A673 (cell line): ENCODE results near the gene ANKS6. TPM values are rescaled to one million over a fixed set of nuclear protein-coding genes. Genes with fewer than 3 reads are reported as not detected.

Source experiments
- BruUV-seq: library from RNA; stranded (reverse); fragments of 400-500 nt; replicated peaks from 2 replicates; lab custom pipeline; 2021; lab: Mats Ljungman, UMichigan
- CTCF ChIA-PET: fragments of 300-600 bp; sonication (Branson Sonifier 250); formaldehyde crosslinking; loops from one replicate; lab custom pipeline; 2022; ENCODE audit warnings: antibody characterized with exemption; lab: Charles Lee
- POLR2A ChIA-PET: fragments of 300-600 bp; sonication (Branson Sonifier 250); formaldehyde crosslinking; loops from one replicate; lab custom pipeline; 2022; ENCODE audit warnings: antibody characterized with exemption; ENCODE audit not compliant: low non-redundant PET; lab: Charles Lee
- DNase-seq: peaks from one replicate; pipeline ENCODE4 v3.0.0-alpha.2; 2015; ENCODE audit warnings: low spot score
- H3K27ac ChIP-seq: fragments of 200-600 bp; sonication (generic); 2 replicates; pipeline ENCODE4 v1.5.1; 2016; ENCODE audit warnings: mixed run types, low read depth, mild to moderate bottlenecking, mixed read lengths, antibody characterized with exemption, low read length; ENCODE audit not compliant: poor library complexity, severe bottlenecking
- H3K27me3 ChIP-seq: fragments of 200-600 bp; sonication (generic); replicated peaks from 2 replicates; pipeline ENCODE4 v1.6.1; 2017; ENCODE audit warnings: mixed run types, low read depth, mild to moderate bottlenecking, mixed read lengths, antibody characterized with exemption, low read length; ENCODE audit not compliant: insufficient read depth, poor library complexity
- H3K36me3 ChIP-seq: fragments of 200-600 bp; sonication (generic); 2 replicates; pipeline ENCODE4 v1.6.1; 2016; ENCODE audit warnings: mixed run types, mild to moderate bottlenecking, mixed read lengths, antibody characterized with exemption, low read length; ENCODE audit not compliant: insufficient read depth, poor library complexity, severe bottlenecking
- H3K4me1 ChIP-seq: fragments of 200-600 bp; sonication (generic); 2 replicates; pipeline ENCODE4 v1.6.1; 2017; ENCODE audit warnings: mixed run types, mild to moderate bottlenecking, mixed read lengths, antibody characterized with exemption, low read length; ENCODE audit not compliant: insufficient read depth, poor library complexity, severe bottlenecking
- H3K4me3 ChIP-seq: fragments of 200-600 bp; sonication (generic); 2 replicates; pipeline ENCODE4 v1.5.1; 2016; ENCODE audit warnings: low read depth, mixed run types, mild to moderate bottlenecking, mixed read lengths, low read length; ENCODE audit not compliant: poor library complexity, severe bottlenecking
- H3K9me3 ChIP-seq: fragments of 200-600 bp; sonication (generic); 2 replicates; pipeline ENCODE4 v1.6.1; 2016; ENCODE audit warnings: mixed run types, low read depth, mild to moderate bottlenecking, mixed read lengths, antibody characterized with exemption, low read length; ENCODE audit not compliant: poor library complexity, severe bottlenecking
- CTCF ChIP-seq: fragments of 300-800, 200-600 bp; sonication (generic); conservative IDR thresholded peaks from 2 replicates; pipeline ENCODE4 v1.5.1; 2017; ENCODE audit warnings: low read depth, mild to moderate bottlenecking, antibody characterized with exemption, low read length, moderate library complexity, mixed read lengths
- EZH2 ChIP-seq: fragments of 200-600 bp; sonication (generic); IDR thresholded peaks from 2 replicates; pipeline ENCODE4 v1.6.1; 2017; ENCODE audit warnings: borderline replicate concordance, low read depth, mild to moderate bottlenecking, mixed read lengths, antibody characterized with exemption, low read length; ENCODE audit not compliant: poor library complexity, severe bottlenecking
- intact Hi-C: fragments of 100-400 bp; cut with micrococcal nuclease; formaldehyde crosslinking; loops from one replicate; pipeline ENCODE4 v1.10.0; 2022; ENCODE audit not compliant: unreplicated experiment
- total RNA-seq: library from RNA; stranded (reverse); gene quantifications from 2 replicates; pipeline ENCODE4 v1.2.3, GENCODE V29; 2021

Gene ANKS6
- total RNA-seq, 1 experiment from 2014 or later = 14.4 TPM

- TF ChIP-seq EZH2 = no peak
- TF ChIP-seq CTCF = no peak
- intact Hi-C loops = no loop called here
- CTCF ChIA-PET = no interaction called here
- Histone ChIP-seq H3K27me3 (no peaks in the 10 kb centered on the region), H3K9me3 (no peaks in the 10 kb centered on the region), H3K4me3 (no peak overlapping the region), H3K4me1 (no peaks in the 10 kb centered on the region), H3K27ac (no peak overlapping the region), H3K36me3 (no peaks in the 10 kb centered on the region)
- DNase-seq = no peak
- BruUV-seq = no TSS peak
- POLR2A ChIA-PET = no interaction called here
Measured at GRCh38 chr9:98837516-98837915, 41.2 kb upstream of the ANKS6 start.

- H3K9me3 ChIP-seq = no peaks in the 10 kb centered on the region
- CTCF ChIA-PET = interaction anchor here (0.8 kb wide), 1 partner anchor 12 kb away, joined by 3 read pairs; no protein-coding TSS in a partner anchor
- no peak overlapping the region for H3K27ac ChIP-seq
- BruUV-seq = no TSS peak
- H3K27me3 ChIP-seq = no peaks in the 10 kb centered on the region
- POLR2A ChIA-PET = no interaction called here
- TF ChIP-seq EZH2 = no peak
- no peak for DNase-seq
- no peaks in the 10 kb centered on the region for H3K4me1 ChIP-seq
- no peaks in the 10 kb centered on the region for H3K36me3 ChIP-seq
- no peak overlapping the region for H3K4me3 ChIP-seq
- intact Hi-C loops = no loop called here
Measured at GRCh38 chr9:98836206-98836605, 39.9 kb upstream of the ANKS6 start.

GRCh38 chr9:98834386-98834785, 38.0 kb upstream of the ANKS6 start:
- no peaks in the 10 kb centered on the region for H3K36me3 ChIP-seq
- intact Hi-C loops = no loop called here
- no peaks in the 10 kb centered on the region for H3K9me3 ChIP-seq
- no peaks in the 10 kb centered on the region for H3K4me1 ChIP-seq
- no peak for DNase-seq
- ChIA-PET POLR2A (no interaction called here), CTCF (no interaction called here)
- H3K4me3 ChIP-seq = no peak overlapping the region
- no peaks in the 10 kb centered on the region for H3K27me3 ChIP-seq
- no TSS peak for BruUV-seq
- no peak overlapping the region for H3K27ac ChIP-seq
- TF ChIP-seq CTCF (no peak), EZH2 (no peak)
